HG02798 (cell line): ENCODE results near the gene RRP8.

Source experiments
- ATAC-seq: cut with Tn5 transposase; IDR thresholded peaks from one replicate; pipeline ENCODE4 v1.9.1; 2021; ENCODE audit warnings: mild to moderate bottlenecking; ENCODE audit not compliant: unreplicated experiment, poor library complexity

RRP8 gene

DNA sequence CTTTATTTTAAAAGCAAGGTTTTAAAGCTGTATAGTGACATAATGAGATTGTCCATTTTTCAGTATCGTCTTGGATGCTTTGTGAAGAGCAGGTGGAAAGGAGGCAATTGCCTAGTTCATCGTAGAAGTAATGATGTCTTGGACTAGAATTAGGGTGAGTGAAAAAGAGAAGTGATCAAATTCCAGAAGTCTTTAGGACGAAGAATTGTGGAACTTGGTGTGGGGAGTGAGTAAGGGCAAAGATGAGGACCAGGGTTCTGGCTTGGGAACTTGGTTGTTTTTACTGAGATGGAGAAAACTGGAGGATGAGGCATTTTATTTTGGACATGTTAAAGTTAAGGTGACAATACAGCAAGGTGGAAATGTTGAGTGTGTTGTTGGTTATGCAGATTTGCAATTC, 1.4 kb upstream of the RRP8 start:
- no peak for ATAC-seq

DNA sequence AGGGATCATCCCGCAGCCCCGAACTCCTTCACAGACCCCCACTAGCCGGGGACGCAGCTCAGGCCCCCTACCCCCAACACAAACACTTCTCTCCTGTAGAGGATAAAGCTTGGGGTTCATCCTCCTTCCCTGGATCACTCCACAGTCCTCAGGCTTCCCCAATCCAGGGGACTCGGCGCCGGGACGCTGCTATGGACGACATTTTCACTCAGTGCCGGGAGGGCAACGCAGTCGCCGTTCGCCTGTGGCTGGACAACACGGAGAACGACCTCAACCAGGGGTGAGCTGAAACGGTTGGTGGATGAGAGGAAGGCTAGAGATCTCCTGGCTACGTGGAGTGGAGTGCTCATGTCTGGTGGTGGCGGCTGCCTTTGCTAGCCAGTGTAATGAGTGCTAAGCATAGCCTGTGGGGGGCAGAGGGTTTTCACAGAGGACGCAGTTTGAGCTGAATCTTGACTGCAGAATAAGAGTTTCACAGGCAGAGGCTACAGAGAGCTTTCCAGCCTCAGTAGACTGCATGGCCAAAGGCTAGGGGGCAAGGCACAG, 738 bp upstream of the RRP8 start:
- peak; percentile 36 for ATAC-seq

DNA sequence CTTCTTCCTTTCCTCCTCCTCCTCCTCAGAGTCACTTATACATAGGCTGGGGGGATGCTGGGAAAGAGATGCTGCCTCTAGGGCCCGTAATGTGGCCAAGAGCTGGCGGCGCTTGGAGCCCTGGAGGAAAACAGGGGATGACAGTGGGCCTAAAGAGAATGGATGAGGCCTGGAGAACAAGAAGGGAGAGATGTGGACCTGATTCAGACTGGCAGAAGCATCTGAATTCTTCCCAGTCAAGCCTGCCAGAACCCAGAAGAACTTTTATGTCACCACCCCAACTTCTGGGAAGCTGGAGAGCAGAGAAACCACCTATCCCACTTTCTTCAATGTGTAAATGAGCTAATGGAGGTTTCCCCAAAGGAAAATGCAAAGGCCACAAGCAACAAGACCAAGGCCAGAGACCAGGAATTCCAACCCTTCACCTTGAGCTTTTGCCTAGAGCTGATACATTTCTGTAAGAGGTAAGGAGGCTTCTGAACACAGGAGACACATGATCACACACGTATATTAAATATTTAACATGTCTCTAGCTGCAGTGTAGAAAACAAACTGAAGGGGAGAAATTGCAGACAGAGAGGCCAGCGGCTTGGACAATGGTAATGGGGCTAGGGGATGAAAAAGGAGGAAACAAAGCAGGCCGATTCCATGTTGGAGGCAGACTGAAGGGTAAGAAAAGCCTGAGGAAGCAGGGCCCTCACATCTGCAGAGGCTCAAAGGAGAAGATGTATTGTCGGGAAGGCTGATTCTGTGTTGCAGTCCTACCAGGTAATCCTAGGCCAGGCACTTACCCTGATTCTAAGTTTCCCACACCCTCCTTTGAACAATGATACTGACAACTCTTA, 1.1 kb downstream of the RRP8 start:
- no peak for ATAC-seq

DNA sequence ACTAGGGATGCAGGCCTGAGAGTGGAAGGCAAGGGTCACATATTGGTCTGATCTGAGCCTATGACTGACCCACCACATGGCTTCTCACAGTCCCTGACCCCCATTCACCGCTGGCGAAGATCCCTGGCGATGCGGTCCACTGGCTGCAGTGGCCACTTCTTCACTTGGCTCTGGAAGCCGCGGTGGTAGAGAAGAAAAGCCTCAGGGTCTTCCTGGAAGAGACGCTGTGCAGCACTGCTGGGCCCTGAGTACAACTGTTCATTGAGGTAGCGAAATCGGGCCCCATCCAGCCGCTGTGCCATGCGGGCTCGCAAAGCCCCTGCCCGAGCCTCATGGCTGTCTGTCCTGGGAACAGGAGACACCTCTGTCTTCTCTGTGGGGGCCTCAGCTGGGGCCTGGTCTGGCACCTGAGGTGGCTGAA, 2.4 kb downstream of the RRP8 start:
- no peak for ATAC-seq

DNA sequence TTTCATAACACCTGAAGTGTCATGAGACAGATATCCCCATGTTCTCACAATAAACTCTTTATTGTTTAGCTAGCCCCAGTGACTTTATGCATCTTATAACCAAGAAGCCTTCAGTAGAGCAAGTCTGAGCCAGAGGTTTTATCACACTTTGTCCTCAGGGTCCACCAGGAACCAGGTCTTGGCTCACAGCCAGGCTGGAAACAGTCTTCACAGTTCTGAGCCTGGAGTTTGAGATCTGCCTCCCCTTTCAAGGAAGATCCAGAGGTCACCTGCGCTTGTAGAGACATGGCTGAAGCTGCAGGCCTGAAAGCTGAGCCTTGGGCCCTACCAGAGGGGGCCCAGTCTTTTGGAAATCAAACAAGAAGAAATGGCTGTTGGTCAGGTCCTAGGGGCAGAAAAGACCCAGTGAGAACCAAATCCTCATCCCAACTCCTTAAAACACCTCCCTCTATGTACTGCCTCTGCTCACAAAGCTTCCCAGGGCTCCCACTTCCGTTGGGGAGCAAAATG, 3.5 kb downstream of the RRP8 start:
- no peak for ATAC-seq

DNA sequence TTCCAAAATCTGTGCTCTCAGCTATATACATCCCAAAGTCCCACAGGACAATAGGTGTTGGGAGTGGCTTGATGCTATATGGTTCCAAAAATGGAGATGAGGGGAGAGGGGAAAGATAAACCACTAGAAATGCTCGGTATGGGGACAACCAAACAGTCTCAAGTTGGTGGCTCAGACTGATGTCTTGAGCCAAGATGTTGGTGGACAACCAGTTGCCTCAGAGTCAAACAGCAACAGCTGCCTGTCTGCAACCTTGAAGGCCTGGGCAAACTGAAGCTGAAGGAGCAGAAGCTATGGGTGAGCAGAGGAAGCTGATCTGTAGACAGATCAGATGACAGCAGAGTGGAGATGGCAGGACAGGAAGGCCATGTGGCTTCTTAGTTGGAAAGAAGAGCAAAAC, 4.0 kb downstream of the RRP8 start:
- ATAC-seq, result no peak

DNA sequence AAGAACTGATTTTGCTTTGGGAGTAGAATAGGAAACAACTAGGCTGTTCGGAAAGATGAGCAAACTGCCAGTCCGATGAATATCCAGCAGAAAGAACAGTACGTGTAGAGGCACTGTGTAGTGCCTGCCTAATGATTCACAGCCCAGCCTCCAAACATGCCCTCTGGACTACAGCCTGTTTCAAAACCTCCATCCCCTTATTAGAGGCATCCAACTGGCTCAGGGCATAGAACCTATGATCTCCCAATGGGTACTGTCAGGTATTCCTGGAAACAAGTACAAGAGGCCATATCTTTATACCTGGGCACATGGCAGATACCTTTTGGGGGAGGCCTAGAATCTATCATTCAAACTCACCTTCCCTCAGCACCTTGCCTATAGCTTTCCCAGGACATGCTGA, 4.9 kb downstream of the RRP8 start:
- ATAC-seq, result no peak

DNA sequence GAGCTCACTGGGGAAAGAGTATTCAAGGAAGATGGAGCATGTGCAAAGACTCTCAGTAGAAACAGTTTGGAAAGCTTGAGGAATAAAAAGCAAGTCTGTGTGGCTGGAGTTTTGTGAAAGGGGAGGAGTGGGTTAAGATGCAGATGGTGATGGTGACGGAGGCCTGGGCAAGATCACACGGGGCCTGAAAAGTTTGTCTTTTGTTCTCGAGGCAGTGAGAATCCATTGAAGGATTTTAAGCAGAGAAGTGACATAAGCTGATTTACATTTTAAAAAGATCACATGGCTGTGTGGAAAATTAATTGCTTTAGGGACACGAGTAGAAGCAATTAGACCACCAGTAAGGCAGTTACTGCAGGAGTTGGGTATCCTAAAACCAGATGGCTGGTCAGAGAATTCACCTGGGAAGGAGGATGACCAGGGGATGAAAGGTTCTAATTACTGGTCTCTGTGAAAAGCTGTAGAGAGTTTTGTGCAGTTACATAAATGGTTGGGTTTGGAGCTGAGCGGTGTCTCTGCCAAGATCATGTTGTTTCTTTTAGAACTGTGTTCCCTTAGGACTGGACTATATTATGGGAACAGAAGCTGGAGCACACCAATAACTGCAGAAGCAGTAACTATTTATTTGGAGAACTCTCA, 7.1 kb downstream of the RRP8 start:
- no peak for ATAC-seq

DNA sequence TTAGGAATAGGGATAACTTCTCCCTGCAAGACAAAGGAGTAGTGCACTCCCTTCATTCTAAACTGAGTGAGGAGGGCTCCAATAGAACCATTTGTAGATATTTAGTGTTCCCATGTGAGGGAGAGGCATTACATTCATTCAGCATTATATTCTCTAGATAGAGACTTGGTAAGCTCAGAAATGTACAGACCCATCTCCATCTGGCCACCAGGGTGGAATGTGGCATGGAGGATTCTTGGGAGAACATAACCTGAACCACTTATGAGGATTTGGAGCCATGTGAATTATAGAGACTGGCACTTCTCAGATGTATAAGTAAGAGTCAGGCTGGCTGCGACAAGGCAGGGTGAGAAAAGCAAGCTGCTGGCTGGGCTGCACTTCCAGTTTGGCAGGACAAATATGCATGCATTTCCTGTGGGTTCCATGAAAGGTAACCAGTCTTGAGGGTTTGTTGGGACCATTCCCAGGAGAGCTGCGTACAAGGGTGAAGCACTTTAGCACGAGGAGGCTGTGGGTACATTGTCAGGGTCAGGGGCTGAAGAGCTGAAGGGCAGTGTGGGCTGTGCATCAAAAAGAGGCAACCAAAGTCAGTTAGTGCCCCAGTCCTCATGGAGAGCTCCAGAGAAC, 9.2 kb downstream of the RRP8 start:
- ATAC-seq, result no peak

DNA sequence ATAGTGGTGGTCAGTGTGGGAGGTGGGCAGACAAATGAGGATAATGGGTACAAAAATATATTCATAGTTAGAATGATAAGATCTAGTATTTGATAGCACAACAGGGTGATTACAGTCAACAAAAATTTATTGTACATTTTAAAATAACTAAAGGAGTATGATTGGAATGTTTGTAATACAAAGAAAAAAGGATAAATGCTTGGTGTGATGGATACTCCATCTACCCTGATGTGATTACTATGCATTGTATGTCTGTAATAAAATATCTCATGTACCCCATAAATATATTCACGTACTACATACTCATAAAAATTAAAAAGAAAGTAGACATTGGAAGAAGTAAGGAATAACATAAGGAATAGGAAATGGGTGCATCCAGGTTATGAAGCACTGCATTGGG, 15.4 kb downstream of the RRP8 start:
- no peak for ATAC-seq

DNA sequence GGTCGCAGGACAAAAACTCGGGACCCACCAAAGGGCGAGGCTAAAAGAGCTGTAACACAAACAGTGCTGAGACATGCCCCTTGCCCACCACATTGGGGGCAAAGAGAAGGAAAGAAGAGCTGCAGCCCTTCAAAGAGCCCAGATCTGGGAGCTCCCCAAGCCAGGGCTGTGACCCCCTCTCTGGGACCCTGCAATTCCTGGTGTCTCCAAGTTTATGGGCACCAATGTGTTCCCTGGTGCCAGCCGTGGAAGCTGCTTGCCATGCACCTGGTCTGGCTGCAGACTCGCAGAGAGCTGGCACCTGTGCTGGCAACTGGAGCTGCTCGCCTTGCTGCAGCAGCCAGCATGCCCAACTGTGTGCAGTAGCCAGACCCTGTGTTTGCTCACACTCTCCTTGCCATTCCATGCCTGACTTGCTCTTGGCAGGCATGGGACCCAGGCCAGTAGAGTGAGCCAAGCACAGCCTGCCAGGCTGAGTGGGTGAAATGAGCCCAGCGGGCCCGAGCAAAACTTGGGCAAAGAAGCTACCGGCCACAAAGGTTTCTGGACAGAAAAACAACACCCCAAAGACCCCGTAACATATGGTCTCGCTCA, 16.0 kb downstream of the RRP8 start:
- ATAC-seq, result no peak

DNA sequence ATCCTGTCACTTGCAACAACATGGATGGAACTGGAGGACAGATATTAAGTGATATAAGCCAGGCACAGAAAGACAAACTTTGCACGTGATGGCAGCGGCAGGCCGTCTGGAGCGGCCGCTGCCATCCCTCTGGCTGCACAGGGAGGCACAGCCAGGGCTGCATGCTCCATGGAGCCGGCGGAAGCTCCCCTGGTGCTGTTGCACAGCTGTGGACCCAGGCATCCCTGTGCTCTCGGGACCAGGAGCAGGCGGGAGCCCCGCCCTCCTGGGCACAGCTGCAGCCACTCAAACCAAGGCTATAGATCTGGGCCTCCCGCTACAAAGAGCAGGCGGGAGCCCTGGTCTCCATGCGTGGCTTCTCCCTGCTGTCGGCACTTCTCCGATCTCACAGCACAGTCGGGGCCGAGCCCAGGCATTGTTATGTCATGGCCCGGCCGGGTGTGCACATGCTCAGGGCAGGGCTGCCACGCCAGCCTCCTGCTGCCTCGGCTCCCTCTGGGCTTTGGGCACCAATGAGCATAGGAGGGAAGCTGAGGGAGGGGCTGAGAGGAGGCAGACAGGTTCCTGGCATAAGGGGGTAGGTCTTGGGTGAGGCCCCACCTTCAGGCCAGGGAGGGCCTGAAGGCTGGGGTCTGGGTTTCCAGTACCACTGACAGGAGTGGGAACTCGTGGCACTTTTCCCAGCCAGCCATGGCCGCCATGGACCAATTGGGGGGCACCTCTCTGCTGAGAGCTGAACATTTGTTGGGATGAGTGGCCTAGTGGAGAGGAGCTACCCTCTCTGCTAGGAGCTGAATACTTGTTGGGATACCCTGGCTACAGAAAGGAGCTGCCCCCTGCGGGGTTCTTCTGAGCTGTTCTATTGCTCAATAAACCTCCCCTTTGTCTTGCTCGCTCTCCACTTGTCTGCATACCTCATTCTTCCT, 16.7 kb downstream of the RRP8 start:
- no peak for ATAC-seq

DNA sequence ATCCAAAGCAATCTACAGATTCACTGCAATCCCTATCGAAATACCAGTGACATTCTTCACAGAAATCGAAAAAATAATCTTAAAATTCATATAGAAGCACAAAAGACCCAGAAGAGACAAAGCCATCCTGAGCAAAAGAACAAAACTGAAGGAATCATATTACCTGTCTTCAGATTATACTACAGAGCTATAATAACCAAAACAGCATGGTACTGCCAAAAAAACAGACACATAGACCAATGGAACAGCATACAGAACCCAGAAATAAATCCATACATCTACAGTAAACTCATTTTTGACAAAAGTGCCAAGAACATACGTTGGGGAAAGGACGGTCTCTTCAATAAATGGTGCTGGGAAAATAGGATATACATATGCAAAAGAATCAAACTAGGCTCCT, 18.9 kb downstream of the RRP8 start:
- ATAC-seq, result no peak

DNA sequence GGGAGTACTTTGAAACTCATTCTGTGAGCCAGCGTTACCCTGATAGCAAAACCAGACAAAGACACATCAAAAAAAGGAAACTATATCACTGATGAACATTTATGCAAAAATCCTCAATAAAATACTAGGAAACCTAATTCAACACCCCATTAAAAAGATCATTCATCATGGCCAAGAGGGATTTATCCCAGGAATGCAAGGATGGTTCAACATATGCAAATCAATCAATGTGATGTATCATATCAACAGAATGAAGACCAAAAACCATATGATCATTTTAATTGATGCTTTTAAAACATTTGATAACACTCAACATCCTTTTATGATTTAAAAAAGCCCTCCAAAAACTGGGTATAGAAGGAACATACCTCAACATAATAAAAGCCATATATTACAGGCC, 19.8 kb downstream of the RRP8 start:
- no peak for ATAC-seq

DNA sequence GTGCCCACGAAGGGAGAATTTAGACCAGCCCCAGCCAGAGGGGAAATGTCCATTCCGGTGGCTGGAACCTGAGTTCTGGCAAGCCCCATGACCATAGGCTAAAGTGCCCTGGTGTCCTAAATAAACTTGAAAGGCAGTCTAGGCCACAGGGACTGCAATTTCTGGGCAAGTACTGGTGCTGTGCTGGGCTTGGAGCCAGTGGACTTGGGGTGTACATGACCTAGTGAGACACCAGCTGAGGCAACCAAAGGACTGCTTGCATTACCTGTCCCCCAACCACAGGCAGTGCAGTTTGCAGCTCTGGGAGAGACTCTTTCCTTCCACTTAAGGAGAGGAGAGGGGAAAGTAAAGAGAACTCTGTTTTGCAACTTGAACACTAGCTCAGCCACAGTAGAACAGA, 23.7 kb downstream of the RRP8 start:
- no peak for ATAC-seq

DNA sequence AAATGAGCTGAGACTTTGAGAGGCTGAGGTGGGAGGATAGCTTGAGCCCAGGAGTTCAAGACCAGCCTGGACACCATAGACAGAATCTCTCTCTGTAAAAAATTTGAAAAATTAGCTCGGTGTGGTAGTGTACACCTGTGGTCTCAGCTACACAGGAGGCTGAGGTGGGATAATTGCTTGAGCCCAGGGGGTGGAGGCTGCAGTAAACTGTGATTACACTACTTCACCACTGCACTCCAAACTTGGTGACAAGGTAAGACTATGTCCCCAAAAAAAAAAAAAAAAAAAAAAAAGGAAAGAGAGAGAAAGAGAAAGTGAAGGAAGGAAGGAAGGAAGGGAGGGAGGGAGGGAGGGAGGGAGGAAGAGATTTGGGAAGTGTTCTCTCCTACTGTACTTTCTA, 25.3 kb downstream of the RRP8 start:
- no peak for ATAC-seq

DNA sequence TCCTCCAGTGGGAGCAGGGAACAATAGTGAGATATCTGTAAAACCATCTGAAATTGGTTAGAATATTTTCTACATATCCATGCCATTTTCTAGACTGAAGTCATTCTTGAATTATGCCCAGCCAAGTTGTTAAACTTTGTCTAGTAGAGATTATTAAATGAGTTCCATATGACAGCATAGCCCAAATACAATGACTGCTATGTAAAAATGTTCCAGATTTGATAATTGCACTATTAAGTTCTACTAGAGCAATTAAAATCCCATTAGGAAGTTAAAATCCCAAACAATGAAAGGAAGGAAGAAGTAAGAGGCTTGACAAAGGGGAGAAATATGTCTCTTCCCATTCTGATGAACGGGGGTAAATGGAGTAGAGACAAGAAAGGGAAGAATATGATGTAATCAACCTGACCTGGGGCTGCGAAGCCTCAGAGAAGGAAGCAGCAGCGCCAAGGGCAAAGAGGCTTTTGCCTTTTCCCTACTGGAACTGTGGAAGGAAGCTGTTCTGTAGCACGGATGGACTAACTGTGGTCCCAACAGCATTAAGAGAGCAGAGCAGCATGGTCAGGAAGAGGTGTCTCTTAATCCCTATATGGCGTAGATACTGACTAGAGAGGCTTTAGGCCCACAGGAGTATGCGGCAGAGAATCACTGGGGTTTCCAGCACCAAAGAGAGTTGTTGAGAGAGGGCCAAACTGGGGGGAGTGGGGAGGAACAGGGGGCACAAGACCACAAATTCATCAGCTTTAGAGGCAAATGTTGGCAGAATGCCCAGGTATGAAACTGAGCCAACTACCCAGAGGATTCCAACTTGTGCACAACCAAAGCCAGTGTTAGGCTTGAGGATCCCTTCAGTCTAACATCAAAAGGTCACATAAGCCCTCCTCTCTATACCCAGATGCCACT, 26.7 kb downstream of the RRP8 start:
- ATAC-seq, result no peak

DNA sequence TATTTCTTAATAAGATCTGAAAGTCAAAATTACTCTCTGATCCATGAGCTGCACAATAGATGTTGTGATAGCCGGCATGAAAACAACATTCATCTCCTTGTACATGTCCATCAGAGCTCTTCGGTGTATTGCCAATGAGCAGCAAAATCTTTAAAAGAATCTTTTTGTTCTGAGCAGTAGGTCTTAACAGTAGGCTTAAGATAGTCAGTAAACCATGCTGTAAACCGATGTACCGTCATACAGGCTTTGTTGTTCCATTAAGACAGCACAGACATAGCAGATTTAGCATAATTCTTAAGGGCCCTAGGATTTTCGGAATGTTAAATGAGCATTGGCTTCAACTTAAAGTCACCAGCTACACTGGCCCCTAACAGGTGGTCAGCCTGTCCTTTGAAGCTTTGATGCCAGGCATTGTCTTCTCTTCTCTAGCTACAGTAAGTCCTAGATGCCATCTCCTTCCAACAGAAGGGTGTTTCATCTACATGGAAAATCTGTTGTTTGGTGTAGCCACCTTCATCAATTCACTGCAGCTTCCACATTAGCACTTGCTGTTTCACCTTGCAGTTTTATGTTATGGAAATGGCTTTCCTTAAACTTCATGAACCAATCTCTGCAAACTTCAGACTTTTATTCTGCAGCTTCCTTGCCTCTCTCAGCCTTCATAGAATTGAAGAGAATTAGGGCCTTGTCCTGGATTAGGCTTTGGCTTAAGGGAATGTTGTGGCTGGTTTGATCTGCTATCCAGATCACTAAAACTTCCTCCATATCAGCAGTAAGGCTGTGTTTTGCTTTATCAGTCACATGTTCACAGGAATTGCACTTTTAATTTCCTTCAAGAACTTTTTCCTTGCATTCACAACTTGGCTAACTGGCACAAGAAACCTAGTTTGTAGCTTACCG, 28.4 kb downstream of the RRP8 start:
- ATAC-seq, result no peak
